Mucosa of stomach (tissue), 1 donor: ENCODE results near the gene CASP9.
A peak's percentile ranks its signal among the peaks of the same experiment; 100 is the strongest.

ENCODE experiments used
- H3K27me3 ChIP-seq: one replicate; pipeline ENCODE4 v1.7.0; 2013; ENCODE audit warnings: mild to moderate bottlenecking, low read length; ENCODE audit not compliant: control insufficient read depth, insufficient read depth
- H3K36me3 ChIP-seq: one replicate; pipeline ENCODE4 v1.7.0; 2013; ENCODE audit warnings: low read length; ENCODE audit not compliant: control insufficient read depth, insufficient read depth
- H3K4me1 ChIP-seq: one replicate; pipeline ENCODE4 v1.7.0; 2013; ENCODE audit warnings: mild to moderate bottlenecking, low read length; ENCODE audit not compliant: control insufficient read depth, insufficient read depth
- H3K4me3 ChIP-seq: one replicate; pipeline ENCODE4 v1.7.0; 2013; ENCODE audit warnings: low read length
- H3K9ac ChIP-seq: one replicate; pipeline ENCODE4 v1.7.0; 2013; ENCODE audit warnings: mild to moderate bottlenecking, low read length, moderate library complexity
- H3K9me3 ChIP-seq: one replicate; pipeline ENCODE4 v1.7.0; 2013; ENCODE audit warnings: mild to moderate bottlenecking, low read length, moderate library complexity; ENCODE audit not compliant: control insufficient read depth
- donor health status: Pancreatic carcinoma.

CASP9 gene

DNA sequence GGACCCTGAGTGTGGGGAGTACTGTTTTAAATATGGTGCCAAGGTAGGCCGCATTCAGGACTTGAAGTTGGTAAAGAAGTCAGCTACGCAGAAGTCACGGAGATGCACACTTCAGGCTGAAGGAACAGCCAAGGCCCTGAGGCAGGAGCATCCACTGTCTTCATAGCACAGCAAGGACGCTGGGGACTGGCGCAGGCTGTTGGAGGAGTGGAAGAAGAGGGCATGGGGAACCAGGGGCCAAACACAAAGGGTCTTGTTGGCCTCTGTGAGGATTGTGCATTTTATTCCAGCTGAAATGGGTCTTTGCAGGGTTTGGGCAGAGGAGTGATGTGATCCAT, 19.2 kb upstream of the CASP9 start:
- H3K36me3 ChIP-seq: peaks cover 8% of the 10 kb centered on the region
- no peak overlapping the region for H3K9ac ChIP-seq
- no peaks in the 10 kb centered on the region for H3K9me3 ChIP-seq
- H3K4me3 ChIP-seq: no peak overlapping the region
- H3K4me1 ChIP-seq: no peaks in the 10 kb centered on the region
- H3K27me3 ChIP-seq: no peaks in the 10 kb centered on the region

- Histone ChIP-seq H3K4me3 (no peak overlapping the region), H3K4me1 (no peaks in the 10 kb centered on the region), H3K9me3 (no peaks in the 10 kb centered on the region), H3K9ac (no peak overlapping the region), H3K36me3 (peaks cover 8% of the 10 kb centered on the region), H3K27me3 (no peaks in the 10 kb centered on the region)
These were observed 18.6 kb upstream of the CASP9 start for GRCh38 chr1:15542388-15543250.

GRCh38 chr1:15541231-15541792, 17.3 kb upstream of the CASP9 start:
- no peaks in the 10 kb centered on the region for H3K9me3 ChIP-seq

DNA sequence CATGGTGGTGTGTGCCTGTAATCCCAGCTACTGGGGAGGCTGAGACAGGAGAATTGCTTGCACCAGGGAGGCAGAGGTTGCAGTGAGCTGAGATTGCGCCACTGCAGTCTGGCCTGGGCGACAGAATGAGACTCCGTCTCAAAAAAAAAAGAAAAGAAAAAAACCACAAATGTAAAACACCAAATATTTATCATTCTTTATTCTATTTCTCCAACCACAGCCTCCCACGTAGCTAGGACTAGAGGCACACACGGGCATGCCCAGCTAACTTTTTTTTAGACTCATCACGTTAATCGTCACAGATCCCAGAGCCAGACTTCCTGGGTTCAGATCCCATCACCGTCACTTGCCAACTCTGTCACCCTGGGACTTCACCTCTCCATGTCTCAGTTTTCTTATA, 16.2 kb upstream of the CASP9 start:
- no peak overlapping the region for H3K9ac ChIP-seq
- H3K4me3 ChIP-seq: no peak overlapping the region
- H3K36me3 ChIP-seq: peaks cover 11% of the 10 kb centered on the region
- no peaks in the 10 kb centered on the region for H3K4me1 ChIP-seq
- H3K9me3 ChIP-seq: no peaks in the 10 kb centered on the region
- H3K27me3 ChIP-seq: no peaks in the 10 kb centered on the region

More at GRCh38 chr1:15541231-15541792, 17.3 kb upstream of the CASP9 start:
- Histone ChIP-seq H3K9ac (no peak overlapping the region), H3K4me3 (no peak overlapping the region), H3K4me1 (no peaks in the 10 kb centered on the region), H3K27me3 (no peaks in the 10 kb centered on the region), H3K36me3 (peaks cover 11% of the 10 kb centered on the region)

DNA sequence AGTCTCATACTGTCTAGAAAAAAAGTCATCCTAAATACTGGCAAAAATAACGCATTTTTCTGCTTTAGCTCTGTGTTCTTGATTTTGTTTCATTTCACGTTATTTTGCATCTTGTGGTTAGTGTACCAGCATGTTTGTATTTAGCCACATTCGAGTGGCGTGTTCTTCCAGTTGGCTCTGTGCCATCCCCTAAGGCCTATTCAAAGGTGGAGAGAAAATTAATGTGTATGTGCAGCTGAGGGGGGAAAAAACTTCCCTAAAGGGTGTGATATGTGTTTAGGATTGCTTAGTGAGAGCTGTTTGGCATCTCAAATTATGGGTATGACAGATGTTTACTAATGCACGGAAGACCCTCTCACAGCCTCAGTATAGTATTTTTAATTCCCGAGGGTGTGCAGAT, 14.8 kb upstream of the CASP9 start:
- Histone ChIP-seq H3K9ac (no peak overlapping the region), H3K9me3 (no peaks in the 10 kb centered on the region), H3K36me3 (peaks cover 11% of the 10 kb centered on the region), H3K4me1 (no peaks in the 10 kb centered on the region), H3K27me3 (no peaks in the 10 kb centered on the region), H3K4me3 (no peak overlapping the region)

- Histone ChIP-seq H3K4me3 (no peak overlapping the region), H3K4me1 (peaks cover 5% of the 10 kb centered on the region), H3K9ac (no peak overlapping the region), H3K27me3 (no peaks in the 10 kb centered on the region), H3K9me3 (no peaks in the 10 kb centered on the region), H3K36me3 (no peaks in the 10 kb centered on the region)
These were observed 7.7 kb upstream of the CASP9 start for GRCh38 chr1:15531682-15532081.

DNA sequence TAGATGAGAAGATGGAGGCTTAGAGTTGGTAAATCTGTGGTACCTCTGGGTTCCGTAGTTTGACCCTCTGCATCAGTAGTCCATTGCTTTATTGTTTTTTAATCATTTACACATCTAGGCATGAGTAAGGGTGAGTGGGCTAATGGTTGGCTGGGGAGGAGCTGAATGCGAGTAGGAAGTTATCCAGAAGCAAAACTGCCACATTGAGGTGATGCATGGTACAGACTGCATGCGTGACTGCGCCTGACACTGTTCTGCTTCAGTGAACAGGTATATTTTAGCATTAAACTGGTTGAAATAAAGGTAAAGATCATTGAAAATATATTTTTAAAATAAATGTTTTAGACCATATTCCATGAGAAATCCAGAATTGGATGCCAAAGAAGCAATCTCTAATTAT, 7.0 kb upstream of the CASP9 start:
- no peaks in the 10 kb centered on the region for H3K36me3 ChIP-seq
- H3K4me3 ChIP-seq: no peak overlapping the region
- H3K9ac ChIP-seq: no peak overlapping the region
- no peaks in the 10 kb centered on the region for H3K27me3 ChIP-seq
- no peaks in the 10 kb centered on the region for H3K9me3 ChIP-seq
- peaks cover 9% of the 10 kb centered on the region for H3K4me1 ChIP-seq

DNA sequence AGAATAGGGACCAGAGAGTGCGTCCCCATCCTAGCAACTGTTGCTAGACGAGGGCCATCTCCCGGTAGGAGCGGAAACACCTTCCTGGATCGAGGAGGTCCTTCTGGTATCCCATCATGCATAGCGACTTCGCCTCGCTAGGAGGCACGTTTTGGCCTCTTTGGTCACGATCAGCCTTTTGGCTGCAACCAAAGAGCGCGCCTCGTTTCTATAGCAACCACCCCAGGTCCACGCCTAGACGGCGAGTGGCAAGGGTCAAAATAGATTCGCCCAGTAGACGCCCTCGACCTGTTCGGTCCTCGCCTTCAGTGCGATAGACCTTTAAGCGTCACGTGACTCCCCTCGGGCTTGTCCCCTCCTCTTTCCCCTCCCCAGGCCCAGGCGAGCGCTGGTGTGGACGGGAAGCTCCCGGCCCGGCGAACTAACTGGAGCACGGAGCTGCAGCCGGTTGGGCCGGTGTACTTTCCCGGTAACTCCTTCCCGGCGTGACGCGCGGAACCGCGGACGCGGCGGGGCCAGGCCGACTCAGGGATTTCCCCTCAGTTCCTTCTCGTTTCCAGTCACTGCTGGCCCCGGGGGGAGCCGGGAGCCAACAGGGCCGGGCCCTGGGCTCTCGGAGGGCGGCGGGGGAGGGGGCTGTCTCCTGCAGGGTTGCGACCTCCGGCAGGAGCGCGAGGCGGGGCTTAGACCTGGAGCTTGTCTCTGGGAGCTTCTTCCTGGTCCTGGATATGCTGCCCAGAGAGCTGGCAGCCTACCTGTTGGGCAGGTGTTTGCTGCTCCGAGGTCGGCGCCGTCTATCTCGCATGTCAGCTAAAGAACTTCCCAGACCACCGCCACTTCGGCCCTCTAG, 2.7 kb upstream of the CASP9 start, which contains the start of gene DNAJC16:
DNAJC16 (plus strand) TSS at position 359 of the 850 bp plus-strand sequence. CDS start 2,258 bp downstream, outside the sequence.
- no peaks in the 10 kb centered on the region for H3K36me3 ChIP-seq
- peaks cover 19% of the 10 kb centered on the region for H3K4me1 ChIP-seq
- H3K27me3 ChIP-seq: no peaks in the 10 kb centered on the region
- no peaks in the 10 kb centered on the region for H3K9me3 ChIP-seq
- peak within 1 kb of the TSS; percentile 91 for H3K9ac ChIP-seq
- peak within 1 kb of the TSS; percentile 85 for H3K4me3 ChIP-seq

- Histone ChIP-seq H3K27me3 (no peaks in the 10 kb centered on the region), H3K4me1 (peaks cover 19% of the 10 kb centered on the region), H3K36me3 (no peaks in the 10 kb centered on the region), H3K9ac (peak overlapping the region; percentile 77), H3K4me3 (no peak overlapping the region), H3K9me3 (no peaks in the 10 kb centered on the region)
These were observed 2.0 kb upstream of the CASP9 start for GRCh38 chr1:15526021-15526489.

- Histone ChIP-seq H3K9ac (peak overlapping the region; percentile 77), H3K9me3 (no peaks in the 10 kb centered on the region), H3K36me3 (no peaks in the 10 kb centered on the region), H3K4me1 (peaks cover 19% of the 10 kb centered on the region), H3K4me3 (peak overlapping the region; percentile 60), H3K27me3 (no peaks in the 10 kb centered on the region)
These were observed 1.3 kb upstream of the CASP9 start for GRCh38 chr1:15525050-15526020.
